OCI-M2 (cell line): Measurements from ENCODE around the gene ATP6V0E1.
"Not testable (repeated sequence)": the region's sequence is repeated elsewhere in the genome, so short reads cannot be mapped to it uniquely, and the experiment has no call there.

ENCODE experiments used
- DNase-seq: peaks from one replicate; lab custom pipeline; 2025; ENCODE audit not compliant: unreplicated experiment; lab: John Stamatoyannopoulos, UW

Gene ATP6V0E1

DNA sequence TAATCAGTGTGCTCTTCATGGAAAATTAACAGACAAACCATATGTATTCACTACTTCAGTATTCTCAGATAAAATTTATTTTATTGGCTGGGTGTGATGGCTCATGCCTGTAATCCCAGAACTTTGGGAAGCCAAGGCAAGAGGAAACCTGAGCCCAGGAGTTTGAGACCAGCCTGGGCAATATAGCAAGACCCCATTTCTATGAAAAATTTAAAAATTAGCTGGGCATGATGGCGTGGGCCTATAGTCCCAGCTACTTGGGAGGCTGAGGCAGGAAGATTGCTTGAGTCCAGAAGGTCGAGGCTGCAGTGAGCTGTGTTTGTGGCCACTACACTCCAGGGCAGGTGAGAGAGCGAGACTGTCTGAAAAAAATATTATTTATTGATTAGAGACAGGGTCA is 49.2 kb downstream of the ATP6V0E1 start:
- DNase-seq = no peak

DNA sequence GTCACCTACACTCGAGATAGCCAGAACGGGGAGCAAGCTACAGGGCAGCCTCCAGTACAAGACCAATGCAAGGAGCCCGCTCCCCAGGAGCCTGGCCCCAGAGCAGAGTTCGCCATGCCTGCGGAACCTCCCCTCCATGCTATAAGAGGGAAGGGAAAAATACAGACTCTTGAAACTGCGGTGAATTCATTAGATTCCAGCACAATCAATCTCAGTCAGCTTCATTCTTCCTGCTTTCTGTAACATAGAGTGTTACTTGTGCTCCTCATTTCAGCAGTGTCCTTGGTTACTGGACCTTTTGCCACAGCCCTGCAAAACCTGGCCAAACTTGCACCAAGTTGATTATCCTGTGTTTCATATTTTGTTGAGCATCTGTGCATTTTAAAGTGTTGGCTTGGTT is 50.4 kb downstream of the ATP6V0E1 start:
- no peak for DNase-seq

DNA sequence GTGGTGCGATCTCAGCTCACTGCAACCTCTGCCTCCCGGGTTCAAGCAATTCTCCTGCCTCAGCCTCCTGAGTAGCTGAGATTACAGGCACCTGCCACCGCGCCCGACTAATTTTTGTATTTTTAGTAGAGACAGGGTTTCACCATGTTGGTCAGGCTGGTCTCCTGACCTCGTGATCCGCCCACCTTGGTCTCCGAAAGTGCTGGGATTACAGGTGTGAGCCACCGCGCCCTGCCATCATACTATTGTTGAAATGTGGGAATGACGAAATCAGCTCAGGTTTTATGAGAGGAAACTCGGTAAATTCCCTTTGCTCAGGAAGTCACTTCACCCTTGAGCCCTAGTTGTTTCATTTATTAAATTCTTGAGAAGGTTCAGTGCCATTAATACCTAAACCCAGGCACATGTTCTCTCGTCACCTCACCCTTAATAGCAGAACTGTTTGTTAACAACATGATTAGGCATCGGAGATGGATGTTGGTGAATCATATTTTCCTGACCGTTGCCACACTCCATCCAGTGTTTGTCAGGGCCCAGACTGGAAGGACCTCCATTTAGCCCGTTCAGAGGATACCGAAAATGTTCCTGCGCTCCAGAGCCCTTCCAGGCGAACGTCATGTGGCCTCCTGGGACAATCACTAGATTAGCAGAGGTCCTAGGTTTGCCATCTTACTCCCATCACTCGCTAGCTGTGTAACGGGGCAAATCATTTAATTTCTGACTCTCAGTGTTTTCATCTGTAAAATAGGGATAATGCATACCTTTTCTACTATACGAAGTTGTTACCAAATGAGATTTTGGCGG is 52.5 kb downstream of the ATP6V0E1 start:
- DNase-seq = no peak

DNA sequence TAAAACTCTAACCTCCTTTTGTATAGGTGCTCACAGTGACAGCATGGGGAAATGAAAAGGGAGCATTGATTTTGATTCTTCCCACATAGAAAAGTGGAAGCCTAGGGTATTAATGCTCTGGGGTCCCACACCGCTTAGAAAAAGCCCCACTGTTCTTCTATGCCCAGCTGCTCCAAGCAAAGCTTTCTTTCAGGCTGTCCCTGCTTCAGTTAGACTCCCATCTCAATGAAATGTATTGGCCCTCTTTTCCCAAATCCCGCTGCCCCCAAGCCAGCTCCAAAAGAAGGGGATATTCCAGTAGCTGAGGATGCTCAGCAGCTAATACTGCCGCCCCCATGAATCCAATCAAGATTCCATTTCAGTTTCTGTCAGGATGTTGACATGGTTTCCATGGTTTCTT is 55.6 kb downstream of the ATP6V0E1 start:
- DNase-seq = no peak

DNA sequence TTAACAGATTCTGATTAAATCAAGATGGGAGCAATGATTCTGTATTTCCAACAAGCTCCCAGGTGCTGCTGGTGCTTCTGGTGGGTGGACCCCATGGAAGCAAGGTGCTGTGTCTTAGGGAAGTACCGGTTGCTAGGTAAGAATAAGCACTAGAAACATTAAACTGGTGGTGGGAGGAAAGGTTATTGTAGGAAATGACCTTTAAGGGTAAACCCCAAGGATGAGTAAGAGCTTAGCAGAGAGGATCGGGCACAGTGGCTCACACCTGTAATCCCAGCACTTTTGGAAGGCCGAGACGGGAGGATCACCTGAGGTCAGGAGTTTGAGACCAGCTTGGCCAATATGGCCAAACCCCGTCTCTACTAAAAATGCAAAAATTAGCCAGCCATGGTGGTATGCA is 56.4 kb downstream of the ATP6V0E1 start:
- no peak for DNase-seq

DNA sequence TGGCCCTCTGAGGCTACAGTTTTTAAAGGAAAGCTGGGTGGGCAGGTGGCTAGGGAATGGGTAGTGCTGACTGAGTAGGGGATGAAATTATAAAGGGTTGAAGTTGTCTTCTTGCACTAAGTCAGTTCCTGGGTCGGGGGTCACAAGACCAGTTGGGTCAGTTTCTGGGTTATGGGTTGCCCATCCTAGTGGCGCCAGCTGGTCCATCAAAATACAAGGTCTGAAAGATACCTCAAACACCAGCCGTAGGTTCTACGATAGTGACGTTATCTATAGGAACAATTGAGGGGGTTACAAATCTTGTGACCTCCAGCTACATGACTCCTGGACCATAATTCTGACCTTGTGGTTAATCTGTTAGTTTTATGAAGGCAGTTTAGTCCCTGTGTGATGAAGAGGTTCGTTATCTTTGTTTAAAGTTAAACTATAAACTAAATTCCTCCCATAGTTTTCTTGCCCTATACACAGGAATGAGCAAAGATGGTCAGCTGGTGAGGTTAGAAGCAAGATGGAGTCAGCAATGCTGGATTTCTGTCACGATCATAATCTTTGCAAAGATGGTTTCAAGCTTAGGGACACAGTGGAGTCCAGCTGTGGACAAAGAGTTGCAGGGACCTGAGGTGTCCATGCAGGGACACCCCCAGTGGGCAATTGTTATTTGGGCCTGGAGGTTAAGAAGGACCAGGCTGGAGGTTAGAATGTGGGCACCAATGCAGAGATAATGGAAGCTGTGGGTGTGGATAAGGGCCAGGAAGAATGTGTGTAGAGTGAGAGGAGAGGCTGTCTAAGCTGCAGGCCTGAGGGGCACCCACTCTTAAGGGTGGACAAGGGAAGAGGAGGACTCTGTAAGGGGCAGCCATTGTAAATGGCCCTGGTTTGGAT is 58.6 kb downstream of the ATP6V0E1 start:
- no peak for DNase-seq

DNA sequence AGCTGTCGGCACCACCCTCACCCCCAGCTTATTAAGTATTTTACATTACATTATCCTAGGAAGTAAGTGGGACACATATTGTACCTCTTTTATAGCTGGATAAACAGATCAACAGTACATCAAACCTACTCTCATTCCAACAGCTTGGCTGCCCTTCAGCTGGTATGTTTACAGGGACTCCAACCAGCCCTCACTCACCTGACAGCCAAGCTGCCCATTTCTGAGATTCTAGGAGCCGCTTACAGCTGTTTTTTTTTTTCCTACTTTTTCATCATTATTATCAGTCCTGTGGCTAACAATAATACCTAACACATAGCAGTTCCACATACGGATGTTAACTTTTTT is 59.2 kb downstream of the ATP6V0E1 start:
- no peak for DNase-seq

DNA sequence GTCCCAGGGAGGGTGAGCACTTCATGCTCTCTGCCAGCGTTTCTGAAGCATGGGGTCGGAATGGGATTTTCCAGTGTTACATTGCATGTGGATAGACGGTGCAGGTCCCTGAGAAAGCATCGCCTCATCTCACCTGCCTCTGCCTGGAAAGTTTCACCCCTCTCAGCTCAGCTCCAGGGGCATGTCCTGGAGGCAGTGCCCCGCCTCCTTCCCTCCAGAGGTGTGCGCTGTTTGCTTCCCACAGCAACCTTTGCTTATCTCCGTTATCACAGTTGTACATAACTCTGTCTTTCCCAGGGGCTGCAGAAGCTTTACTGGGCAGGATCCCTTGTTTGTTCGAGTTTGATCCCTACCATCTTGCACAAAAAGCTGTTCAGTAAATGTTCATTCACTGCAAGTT is 61.9 kb downstream of the ATP6V0E1 start:
- no peak for DNase-seq

DNA sequence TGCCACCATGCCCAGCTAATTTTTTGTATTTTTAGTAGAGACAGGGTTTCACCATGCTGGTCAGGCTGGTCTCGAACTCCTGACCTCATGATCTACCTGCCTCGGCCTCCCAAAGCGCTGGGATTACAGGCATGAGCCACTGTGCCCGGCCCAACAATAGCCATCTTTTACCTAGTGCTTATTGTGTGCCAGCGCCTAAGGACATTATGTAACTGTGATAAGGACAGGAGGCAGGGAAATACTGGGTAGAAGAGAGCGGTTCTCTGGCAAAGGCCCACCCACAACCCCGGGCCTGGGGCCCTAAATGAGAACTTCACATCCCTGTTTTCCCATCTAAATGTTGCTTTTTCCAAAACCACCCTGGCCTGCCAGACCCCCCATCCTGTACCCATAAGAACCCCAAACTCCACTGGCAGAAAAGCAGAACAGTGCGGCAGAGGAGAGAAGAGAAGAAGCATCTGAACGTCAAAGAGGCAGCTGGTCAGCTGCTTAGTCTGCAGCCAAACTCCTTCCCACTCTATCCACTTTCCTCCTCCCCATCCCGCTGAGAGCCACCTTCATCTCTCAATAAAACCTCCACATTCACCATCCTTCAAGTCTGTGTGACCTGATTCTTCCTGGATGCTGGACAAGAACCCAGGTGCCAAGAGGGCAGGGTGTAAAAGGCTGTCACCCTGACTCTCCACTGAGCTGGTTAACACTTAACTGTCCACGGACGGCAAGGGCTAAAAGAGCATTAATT is 63.7 kb downstream of the ATP6V0E1 start:
- not testable (repeated sequence) for DNase-seq

DNA sequence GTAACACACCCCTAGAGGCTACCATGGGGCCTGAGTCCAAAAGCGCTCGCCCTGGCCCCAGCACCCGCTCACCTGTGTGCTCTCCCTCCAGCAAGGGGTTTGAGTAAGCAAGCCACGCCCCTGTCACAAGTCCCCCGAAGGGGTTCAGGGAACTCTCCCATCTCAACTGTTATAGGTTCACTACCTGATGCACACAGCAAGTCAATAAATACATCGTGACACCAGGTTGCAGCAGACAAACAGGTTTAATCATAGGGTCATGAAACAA is 64.2 kb downstream of the ATP6V0E1 start:
- no peak for DNase-seq

DNA sequence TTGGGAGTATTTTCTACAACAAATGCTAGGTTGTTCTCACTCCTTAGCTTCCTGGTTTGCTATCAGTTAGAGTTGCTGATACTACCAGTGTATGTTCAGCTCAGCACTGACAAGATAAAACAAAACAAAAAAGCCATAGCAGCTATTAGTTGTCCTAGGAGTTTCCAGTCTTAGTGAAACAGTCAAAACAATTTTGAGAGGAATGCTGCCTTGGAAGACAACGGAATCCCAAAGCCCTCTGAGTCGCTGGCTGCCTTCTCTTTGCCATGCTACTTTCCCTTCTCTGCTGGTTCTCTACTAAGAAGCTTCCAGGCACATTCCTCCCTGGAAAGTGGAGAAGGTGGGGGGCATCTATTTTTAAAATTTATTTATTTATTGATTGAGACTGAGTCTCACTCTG is 67.2 kb downstream of the ATP6V0E1 start:
- no peak for DNase-seq

DNA sequence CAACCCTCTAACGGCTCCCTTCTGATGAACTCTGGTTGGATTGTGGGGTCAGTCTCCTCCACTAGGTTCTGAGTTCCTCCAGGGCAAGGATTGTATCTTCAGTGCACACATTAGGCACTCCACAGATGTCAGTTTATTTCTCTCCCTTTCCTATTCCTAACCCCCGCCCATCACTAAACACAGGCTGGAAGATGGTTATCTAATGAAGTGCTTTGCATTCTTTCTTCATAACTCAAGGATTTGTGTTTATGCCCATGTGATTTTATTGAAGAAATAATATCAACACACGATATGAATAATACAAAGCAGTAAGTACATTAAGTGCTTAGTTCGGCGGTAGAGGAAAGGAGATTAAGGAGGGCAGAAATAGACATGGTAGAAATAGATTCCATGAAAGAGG is 68.2 kb downstream of the ATP6V0E1 start:
- DNase-seq = no peak

DNA sequence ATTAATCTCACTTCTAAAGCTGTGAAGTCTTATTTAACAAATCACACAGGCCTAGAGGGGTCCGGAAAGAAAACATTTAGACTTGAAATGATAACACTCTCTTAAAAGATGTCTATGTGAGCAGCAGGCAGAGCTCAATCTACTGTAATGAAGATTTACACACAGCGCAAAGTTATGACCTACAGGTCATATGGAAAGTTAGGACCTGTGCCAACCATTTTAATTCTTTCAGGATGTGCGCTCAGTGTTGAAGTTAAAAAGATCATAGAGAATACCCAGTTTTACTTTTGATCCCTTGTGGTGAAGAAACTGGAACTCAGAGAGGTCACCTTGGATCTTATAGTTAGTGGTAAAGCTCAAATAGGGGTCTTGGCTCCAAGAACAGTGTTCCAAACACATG is 69.5 kb downstream of the ATP6V0E1 start:
- no peak for DNase-seq

DNA sequence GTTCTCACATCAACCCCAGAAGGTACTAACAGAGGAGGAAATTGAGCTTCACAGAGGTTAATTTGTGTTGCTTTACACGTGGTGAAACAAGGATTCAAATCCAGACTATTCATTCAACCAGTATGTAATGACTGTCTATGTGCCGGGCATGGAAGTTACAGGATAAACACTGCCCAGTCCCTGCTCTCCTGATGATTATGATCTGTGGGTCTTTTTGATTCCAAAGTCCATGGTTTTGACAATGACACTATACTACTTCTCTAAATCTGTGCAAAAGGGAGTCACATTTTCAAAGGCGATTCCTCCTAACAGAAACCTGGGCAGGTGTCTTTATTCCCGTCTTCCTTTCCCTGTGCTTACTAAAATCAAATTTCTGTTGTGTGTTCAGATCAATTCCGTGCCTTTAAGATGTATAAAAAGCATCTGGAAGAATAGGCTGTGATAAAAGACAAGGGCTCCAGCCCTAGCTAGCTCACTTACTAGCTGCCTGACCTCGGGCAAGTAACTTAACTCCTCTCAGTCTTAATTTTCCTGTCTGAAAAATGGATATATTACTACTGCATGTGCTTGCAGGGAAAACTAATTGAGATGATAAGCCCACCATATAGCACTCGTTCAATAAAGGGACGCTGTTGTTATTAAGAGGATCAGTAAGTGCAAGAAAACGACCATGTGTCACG is 71.6 kb downstream of the ATP6V0E1 start:
- no peak for DNase-seq

DNA sequence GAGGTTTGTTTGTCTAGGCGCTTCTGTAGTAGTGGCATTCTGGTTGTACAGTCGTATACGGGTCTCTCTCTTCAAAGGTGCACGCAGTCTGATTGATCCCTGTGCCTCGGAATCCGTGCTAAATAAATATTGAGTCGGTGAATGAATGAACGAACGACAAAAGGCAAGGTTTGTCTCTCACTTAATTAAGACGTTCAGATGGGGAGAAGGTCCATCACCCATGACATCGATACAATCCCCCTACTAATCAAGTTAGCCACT is 72.1 kb downstream of the ATP6V0E1 start:
- DNase-seq = no peak

DNA sequence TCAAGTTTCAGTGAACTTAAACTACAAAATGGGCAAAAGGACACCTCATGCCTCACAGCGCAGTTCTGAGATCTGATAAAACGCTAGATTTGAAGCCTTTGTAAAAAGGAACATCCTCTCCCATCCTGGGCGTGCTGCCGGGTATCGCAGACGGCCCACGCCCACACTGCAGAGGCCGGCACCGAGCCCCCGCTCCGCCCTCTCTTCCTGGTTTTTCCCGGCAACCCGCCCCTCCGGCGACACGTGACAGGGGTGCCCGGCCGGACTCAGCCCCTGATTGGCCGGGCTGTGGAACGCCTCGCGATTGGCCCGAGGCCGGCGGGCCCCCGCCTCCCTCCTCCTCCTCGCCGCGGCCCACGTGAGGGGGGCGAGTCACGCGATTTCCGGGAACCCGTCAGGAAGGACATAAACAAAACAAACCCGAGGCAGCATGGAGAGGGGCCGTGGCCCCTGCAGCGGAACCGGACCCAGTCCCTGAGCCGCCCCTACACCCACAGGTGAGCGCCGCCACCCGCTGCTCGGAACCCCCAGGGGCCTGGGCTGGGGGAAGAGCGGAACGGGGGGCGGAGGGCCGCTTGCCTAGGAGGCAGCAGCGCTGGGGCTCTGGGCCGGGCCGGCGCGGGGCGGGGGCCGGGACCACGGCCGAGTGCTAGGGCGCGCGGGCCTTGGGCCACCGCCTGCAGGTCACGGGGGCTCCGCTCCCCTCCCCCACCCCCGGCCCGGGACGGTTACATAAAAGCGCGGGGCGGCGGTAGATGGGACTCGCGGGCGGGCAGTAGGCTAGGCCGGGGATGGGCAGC is 72.6 kb downstream of the ATP6V0E1 start, which contains the start of gene CREBRF:
Gene CREBRF, plus strand, starts transcription at position 370 of the 800 bp plus-strand sequence. CDS start 24,424 bp downstream, outside the sequence.
- DNase-seq = peak; percentile 19

DNA sequence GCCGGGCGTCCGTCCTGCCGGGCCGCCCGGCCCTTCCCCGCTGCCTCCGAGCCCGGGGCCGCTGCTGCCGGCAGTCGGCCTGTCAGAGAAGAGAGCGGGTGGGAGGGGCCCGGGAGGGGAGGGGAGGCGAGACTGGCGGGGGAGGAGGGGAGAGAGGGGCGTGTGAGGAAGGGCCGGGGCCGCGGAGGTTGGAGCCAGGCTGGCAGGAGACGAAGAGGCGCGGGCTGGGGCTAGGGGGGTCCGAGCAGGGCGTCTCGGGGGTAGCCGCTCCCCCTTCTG is 73.2 kb downstream of the ATP6V0E1 start:
- no peak for DNase-seq

DNA sequence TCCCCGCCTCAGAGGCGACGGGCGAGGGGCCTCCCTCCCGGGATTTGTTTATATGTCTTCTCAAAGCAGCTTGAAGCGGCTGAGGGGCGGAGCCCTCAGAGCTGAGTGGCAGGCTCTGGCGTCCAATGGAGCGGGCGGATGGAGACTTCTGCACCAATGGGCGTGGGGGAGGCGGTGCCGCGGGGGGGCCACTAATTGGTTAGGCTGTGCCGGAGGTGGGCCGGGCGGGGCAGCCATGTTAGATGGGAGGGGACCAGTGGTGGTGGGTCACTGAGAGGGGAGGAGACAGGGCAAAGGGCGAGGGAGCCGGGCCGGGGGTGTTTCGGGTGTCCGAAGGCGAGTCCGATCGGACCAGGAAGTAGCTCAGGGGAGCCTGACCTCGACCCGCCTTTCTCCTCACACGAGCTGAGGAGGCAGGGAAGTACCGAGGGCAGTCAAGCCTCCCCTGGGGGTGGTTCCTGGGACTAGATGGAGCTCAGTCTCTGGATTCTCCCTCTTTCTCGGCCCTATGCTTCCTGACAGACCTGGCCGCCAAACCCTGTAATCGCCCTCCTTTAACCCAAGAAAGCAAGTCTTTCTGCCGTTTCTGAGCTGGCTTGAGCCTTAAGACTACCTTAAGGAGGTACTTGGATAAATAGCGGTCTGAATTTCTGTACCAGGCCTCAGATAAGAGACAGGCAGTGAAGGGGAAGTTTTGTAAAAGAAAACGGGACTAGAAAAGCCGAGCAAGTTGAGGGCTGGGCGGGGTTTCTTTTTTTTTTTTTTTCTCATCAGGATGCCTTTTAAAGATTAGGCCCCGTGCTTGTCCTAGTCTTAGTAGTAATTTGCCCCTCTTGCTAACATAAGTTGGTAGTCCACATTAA is 73.7 kb downstream of the ATP6V0E1 start:
- DNase-seq = peak; percentile 71

DNA sequence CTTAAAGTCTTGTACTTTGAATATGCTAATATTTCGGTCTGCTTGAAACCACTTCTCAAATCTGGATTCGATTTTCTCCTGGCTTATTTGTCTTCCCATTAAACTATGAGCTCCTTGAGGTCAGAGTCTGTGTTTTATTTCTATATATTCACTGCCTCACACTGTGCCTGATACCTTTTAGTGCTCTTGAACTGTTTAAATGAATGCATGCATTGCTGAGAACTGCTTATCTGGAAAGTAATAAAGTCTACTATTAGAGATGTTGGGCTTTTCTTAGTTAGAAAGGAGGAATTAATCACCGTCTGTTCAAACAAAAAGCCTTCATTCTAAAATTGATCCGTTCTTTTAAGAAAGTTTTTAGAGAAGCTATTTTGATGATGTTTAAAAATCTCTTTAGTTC is 78.6 kb downstream of the ATP6V0E1 start:
- no peak for DNase-seq

DNA sequence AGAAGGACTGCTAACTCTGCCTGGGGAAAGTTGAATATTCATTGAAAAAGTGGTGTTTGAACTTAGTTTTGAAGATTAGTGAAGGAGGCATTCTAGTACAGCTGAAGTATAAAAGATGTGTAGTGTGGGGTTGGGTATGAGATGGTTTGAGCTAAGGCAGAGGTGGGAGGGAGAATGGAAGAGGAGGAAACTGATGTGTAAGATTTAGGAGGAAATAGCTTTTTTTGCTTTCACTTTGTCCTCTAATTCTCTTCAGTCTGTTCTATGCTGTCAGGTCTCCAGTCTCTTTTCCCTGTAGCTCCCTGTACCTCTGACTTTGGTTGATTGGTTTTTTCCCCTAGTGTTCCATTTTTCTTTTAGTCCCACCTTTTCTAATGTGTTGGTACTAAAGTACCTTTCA is 81.6 kb downstream of the ATP6V0E1 start:
- no peak for DNase-seq
